Fibroblast of upper back skin (primary cell): ENCODE measurements around the gene TMEM33.

Experiments used
- DNase-seq: peaks from one replicate; pipeline ENCODE4 v3.0.0-alpha.2; 2013

TMEM33 gene

DNA sequence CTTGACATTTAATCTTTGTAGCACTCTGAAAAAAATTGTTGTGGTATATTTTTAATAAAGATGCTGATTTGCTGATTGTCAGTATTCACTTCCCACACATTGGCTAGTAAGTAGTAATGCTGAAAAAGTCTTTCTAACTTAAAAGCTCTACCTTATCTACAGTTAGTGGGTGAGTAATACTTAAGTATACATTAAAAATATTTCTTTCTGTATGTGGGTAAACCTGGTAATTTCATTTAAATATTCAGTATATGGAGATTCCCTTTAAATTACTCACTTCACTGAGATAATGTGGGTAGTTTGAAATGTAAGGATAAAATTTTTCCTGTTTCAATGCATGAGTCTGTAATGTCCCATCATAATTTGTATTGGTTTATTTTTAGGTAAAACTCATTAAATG lies 5.6 kb downstream of the TMEM33 start:
- no peak for DNase-seq

- DNase-seq, result no peak
Observed at GRCh38 chr4:41943506-41943905, 8.3 kb downstream of the TMEM33 start.

DNA sequence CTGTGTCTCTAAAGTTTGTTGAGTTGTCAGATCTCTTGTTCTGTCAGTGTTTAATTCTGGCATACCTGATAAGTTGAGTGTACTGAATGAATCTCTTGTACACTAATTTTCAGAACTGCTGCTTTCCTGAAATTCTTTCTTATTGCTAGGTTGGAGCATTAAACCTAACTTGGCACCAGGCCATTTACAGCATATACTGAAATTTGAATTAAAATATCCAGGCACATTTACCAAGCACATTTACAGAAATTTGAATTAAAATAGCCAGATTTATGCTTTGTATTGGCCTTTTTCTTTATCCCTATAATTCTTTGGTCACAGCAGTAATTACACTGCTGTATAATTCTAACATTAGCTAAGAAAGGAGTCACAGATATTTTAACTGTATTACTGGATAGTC lies 8.9 kb downstream of the TMEM33 start:
- DNase-seq, result no peak

- no peak for DNase-seq
Observed at GRCh38 chr4:41949531-41949930, 14.3 kb downstream of the TMEM33 start.

DNA sequence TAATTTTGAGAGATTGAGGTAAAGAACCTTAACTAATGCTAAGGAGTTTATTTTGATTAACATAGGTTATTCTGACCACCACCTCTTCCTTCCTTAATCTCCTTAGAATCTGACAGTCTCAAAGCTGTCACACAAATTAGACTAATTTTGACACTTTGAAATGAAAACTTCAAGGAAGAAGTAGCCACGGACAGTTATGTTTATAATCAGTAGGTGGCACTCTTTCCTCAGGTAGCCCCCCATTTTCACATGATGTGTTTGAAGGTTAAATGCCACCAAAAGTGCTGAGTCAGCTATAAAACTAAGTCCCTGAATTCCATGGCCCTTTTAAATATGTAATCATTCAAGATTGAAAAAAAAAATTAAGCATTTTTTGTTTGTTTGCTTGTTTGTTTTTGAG lies 22.4 kb downstream of the TMEM33 start:
- peak; percentile 7 for DNase-seq

- peak; percentile 5 for DNase-seq
Observed at GRCh38 chr4:41963105-41963504, 27.9 kb downstream of the TMEM33 start.

DNA sequence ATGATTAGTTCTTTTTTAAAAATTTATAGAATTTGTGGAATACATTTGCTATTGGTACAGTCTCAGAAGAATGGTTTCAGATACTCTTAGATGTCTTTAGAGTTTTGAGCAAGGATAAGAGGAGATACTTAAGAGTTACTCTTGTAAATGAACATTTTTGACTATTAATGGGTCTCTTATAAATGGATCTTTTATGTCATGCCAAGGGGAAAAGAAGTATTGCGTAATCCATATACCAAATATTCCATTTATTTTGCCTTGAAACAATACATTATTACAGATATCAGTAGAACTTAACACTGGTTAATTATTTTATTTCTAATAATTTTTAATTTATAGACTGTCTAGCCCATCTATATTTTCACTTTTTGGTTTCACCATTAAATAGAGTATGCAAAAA lies 29.2 kb downstream of the TMEM33 start:
- DNase-seq, result no peak

DNA sequence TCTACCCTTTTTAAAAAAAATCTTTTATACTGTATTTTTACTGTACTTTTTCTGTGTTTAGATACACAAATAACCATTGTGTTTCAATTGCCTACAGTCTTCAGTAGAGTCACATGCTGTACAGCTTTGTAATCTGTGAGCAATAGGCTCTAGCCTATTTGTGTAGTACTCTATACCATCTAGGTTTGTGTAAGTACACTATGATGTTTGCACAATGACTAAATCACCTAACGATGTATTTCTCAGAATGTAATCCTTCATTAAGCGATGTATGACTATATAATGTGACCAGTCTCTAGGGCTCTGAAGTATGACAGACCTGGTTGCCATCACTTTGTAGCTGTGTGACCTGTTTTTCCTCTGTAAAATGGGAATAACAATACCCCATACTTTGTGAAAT lies 32.2 kb downstream of the TMEM33 start:
- no peak for DNase-seq

- DNase-seq, result no peak
Observed at GRCh38 chr4:41969671-41970070, 34.4 kb downstream of the TMEM33 start.

DNA sequence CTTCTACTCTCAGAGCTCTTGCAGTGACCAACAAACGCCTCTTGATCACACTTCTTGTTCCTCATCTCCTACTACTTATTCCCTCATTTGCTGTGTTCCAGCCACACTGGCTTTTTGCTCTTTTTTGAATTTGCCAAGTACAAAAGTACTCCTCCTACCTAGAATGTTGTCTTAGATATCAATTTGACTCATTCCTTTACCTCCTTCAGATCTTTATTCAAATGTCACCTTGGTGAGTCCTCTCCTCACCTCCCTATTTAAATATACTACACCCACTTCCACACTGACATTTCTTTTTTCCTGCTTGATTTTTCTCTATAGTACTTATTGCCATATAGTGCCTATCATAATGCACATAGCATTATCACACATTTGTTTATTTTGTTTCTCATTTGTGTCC lies 40.1 kb downstream of the TMEM33 start:
- no peak for DNase-seq

- no peak for DNase-seq
Observed at GRCh38 chr4:41976775-41977516, 41.7 kb downstream of the TMEM33 start.

DNA sequence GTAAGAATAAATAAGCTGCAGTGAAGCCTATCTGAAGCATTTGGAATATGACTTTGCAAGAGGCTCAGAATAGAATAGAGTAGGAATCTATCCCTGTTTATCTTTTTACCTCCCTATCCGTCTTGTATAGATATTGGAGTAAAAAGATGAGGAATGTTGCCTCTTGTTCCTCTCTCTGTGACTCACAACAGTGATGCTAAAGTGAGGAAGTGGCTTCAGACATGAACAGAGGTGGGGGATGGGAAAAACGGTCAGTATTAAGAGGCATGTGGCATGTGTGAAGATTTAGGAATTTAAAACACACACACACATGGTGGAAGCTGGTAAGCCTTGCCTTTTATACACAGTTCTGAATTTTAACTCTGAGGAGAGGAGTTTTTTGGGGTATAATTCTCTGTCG lies 42.5 kb downstream of the TMEM33 start:
- peak; percentile 74 for DNase-seq

GRCh38 chr4:41981456-41981855 lies 46.2 kb downstream of the TMEM33 start, which contains the start of gene DCAF4L1:
TSS of gene DCAF4L1 (plus strand) at chr4:41981756. CDS start at chr4:41981793, 37 bp downstream.
- no peak for DNase-seq

- no peak for DNase-seq
Observed at GRCh38 chr4:41982716-41983115, 47.5 kb downstream of the TMEM33 start.

GRCh38 chr4:41985151-41985550 lies 49.9 kb downstream of the TMEM33 start:
- DNase-seq, result no peak

DNA sequence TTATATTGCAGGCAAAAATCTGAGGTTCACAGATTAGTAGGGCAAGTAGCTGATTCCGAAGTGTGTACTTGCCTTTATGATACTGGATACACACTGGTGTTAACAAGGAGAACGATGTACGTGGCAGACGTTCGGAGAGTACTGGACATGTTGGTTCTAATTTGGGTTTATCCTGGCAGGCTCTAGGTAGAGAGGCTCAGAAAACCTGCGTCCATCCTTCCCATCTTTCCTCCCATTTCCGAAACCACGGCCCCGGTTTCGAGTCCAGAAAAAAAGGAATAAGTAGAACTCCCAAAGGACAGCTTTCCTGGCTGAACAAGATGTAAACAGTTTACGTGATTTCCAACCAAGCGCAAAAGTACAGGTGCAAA lies 54.8 kb downstream of the TMEM33 start:
- no peak for DNase-seq

DNA sequence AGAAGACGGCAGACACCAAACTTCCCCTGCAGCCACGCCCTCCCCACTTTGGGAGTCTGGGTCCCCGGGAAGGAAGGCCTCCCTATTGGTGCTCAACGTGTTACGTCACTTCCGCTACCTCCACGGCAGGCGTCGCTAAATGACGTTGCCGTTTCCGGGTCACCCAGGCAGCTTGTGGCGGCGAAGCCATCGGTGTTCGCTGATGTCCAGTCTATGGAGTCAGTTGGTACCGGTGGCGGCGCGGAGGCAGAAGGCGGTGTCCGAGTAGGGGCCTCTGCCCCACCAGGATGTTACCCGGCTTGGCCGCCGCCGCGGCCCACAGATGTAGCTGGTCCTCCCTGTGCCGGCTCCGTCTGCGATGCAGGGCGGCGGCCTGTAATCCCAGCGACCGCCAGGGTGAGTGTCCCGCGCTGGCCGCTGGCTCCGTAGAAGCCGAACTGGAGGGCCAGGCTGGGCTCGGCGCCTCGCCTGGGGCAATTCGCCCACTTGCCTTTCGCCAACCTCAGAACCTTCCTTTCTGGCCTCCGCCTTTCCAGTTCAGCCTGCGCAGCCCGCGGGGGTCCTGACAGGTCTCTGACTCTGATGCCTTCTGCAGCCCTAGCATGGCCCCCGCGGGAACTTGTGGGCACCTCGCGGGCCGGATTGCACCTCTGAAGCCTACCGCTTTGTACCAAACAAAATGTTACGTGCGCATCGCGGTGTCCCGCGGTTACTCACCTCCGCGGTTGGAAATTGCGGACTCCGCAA lies 55.3 kb downstream of the TMEM33 start, which contains the start of gene SLC30A9:
SLC30A9 (plus strand) TSS at position 166 of the 747 bp plus-strand sequence; CDS start at position 288, 122 bp downstream.
- peak; percentile 94 for DNase-seq

DNA sequence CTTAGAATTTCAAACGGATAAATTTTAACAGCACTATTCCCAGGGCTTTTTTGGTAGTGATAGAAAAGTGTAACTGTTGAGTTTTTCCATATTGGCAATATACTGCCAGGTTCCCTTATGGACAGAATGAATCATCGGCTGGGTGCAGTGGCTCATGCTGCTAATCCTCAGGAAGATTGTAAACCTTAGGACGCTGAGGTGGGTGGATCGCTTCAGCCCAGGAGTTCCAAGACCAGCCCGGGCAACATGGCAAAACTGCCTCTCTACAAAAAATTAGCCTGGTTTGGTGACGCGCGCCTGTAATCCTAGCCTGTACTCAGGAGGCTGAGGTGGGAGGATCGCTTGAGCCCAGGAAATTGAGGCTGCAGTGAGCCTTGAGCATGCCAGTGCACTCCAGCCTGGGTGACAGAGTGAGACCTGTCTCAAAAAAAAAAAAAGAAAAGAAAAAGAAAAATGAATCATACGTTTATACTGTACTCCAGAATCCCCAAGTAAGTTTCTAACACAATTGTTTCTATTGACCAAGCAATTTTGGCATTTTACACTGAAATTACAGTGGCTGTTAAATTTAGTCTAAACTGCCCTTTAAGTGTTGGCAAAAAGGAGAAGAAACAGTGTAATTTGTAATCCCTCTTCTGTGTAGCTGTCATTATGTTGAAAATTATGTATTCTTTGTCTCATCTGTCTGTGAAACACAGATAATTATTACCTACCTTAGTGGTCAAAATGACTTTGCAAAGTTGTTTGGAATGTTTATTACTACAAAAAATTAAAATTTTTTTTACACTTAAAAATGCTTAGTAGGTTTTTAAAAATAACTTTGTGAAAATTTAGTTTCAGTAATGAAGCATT lies 56.9 kb downstream of the TMEM33 start:
- no peak for DNase-seq

DNA sequence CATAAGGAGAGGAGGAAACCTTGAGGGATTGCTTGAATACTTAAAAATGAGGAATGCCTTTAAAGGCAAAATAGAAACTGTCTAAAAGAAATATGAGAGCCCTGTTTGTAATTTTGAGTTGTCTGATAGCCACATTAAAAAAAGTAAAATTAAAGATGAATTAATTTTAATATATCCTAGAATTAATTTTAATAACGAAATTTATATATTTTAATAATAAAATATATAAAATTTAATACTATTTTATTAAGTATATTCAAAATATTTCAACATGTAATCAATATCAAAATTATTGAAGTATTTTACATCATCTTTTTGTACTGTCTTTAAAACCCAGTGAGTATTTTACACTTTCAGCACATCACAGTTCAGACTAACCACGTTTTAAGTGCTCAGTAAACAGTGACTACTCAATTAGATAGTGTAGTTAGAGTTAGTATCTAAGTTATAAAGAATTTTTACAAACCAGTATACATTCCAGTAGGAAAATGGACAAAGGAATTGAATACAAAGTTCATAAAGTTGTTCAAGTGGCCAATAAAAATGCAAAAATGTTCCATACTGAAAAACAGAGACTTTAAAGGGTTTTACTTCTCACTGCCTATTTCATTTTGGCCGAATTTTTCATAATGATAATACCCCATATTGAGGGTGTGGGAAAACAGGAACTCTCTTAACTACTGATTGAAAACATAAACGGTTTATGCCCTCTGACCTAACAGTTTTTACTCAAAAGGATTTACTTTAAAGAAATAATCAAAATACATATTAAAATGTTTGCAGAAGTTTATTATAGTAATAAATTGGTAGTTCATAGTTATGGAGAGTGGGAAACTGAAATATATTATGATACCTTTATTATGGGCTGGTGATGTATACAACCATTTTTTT lies 58.0 kb downstream of the TMEM33 start:
- no peak for DNase-seq

- DNase-seq, result no peak
Observed at GRCh38 chr4:41994461-41994985, 59.3 kb downstream of the TMEM33 start.

DNA sequence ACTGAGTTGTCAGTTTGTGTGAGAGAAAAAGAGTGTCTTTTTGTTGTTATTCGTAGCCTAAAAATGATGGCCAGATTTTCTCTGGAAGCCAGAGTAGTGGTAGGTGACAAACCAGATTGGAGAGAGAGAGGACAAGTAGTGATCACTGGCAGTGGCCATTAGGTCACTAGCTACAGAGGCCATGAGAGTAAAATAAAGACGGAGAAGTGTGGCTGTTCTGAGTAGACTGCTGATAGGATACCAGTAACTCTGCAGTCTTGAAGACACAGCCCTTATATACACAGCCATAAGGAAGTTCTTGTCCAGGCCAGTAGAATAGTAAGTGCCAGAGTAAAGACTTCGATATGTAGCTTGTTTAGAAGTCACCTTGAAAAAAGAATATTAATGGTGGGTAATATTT lies 62.8 kb downstream of the TMEM33 start:
- no peak for DNase-seq

DNA sequence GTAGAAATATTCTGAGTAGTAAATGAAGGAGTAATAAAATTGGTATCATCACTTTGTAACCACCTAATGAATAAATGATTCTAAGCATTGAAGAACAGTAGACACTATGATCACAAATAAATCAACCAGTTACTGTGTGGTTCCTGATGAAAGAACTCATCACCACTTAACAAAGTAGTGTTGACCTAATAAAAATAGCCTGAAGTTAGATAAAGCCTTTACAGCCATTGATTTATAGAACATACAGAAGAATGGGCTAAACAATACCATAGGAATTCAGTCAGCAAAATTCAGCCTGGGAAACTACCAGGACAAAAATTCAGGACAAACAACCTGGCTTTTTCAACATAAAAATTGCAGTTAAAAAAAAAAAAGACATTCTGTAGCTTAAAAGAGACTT lies 64.1 kb downstream of the TMEM33 start:
- no peak for DNase-seq
